Measurements from ENCODE around the gene PLAGL1. TPM values are rescaled to one million over a fixed set of nuclear protein-coding genes. Genes with fewer than 3 reads are reported as not detected.

PLAGL1 gene
- total RNA-seq, 1 experiment from 2014 or later, result 0.77 TPM

DNA sequence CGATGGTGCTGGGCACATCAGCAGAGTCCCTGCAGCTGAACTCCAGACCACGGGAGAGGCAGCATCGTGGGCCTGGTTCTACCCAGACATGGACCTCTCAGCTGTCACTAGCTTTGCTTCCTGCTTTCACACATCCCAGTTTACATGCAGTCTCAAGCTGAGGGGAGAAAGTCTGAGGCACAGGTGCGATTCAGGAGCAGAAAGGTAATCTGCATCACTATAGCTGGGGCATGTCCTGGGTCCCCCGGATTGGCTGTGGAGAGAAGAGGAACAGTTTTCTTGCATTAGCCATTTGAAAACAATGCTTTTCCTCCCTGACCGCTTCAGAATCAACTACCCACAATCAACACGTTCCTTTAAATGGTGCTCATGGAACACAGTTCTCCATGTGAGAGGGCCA is 59.9 kb downstream of the PLAGL1 start:
- Histone ChIP-seq H3K36me3 (ENCODE audit: insufficient read depth, low read length, poor library complexity, severe bottlenecking) (no peaks in the 10 kb centered on the region), H3K9me3 (ENCODE audit: low read depth, low read length, poor library complexity, severe bottlenecking) (no peaks in the 10 kb centered on the region), H3K27ac (ENCODE audit: low read depth, low read length, poor library complexity, severe bottlenecking) (no peak overlapping the region), H3K27me3 (replicated peaks; ENCODE audit: insufficient read depth, low read depth, low read length, poor library complexity) (no peaks in the 10 kb centered on the region), H3K4me1 (ENCODE audit: insufficient read depth, low read length, poor library complexity, severe bottlenecking) (no peaks in the 10 kb centered on the region), H3K4me3 (ENCODE audit: low read depth, low read length, poor library complexity, severe bottlenecking) (no peak overlapping the region)
- BruUV-seq (replicated peaks), result no TSS peak
- ChIA-PET CTCF (no interaction called here), POLR2A (ENCODE audit: low non-redundant PET) (no interaction called here)
- no peak for DNase-seq (ENCODE audit: low spot score)
- intact Hi-C loops (cut with micrococcal nuclease; ENCODE audit: unreplicated experiment), result no loop called here
- TF ChIP-seq EZH2 (IDR thresholded peaks at IDR 0.05; ENCODE audit: borderline replicate concordance, low read depth, low read length, poor library complexity, severe bottlenecking), result no peak
- TF ChIP-seq, protein P1, sequence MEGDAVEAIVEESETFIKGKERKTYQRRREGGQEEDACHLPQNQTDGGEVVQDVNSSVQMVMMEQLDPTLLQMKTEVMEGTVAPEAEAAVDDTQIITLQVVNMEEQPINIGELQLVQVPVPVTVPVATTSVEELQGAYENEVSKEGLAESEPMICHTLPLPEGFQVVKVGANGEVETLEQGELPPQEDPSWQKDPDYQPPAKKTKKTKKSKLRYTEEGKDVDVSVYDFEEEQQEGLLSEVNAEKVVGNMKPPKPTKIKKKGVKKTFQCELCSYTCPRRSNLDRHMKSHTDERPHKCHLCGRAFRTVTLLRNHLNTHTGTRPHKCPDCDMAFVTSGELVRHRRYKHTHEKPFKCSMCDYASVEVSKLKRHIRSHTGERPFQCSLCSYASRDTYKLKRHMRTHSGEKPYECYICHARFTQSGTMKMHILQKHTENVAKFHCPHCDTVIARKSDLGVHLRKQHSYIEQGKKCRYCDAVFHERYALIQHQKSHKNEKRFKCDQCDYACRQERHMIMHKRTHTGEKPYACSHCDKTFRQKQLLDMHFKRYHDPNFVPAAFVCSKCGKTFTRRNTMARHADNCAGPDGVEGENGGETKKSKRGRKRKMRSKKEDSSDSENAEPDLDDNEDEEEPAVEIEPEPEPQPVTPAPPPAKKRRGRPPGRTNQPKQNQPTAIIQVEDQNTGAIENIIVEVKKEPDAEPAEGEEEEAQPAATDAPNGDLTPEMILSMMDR (conservative IDR thresholded peaks at IDR 0.05; ENCODE audit: low read depth, low read length), result no peak

DNA sequence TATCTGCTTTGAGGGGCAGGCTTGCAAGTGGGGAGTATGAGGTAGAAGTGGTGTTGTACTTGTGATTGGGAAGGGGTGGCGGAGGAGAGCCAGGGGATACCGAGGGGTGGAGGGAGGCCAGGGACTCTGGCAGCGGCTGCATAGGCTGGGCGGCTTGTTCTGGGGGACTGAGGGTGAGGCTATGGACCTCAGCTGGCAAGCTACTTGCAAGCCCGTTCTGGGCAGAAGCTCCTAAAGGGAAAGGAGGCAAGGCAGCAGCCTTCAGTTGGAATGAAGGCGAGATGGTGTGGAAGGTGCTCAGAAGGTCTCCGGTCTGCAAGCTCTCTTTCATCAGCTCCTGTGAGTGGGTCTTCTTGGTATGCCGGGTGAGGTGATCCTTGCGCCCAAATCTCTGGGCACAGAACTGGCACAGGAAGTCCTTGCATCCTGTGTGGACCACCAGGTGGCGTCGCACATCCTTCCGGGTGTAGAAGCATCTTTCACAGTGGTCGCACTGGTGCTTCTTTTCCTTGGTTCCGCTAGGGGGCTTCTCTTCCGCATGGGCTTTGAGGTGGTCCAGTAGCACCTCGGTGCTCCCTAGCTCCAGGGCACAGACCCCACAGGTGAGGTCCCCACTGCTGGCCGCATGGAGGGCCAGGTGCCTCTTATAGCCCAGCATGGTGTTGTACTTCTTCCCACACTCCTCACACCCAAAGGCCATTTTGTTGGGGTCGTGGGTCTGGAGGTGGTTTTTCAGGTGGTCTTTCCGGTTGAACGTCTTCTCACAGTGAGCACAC is 66.0 kb downstream of the PLAGL1 start:
- intact Hi-C loops (cut with micrococcal nuclease; ENCODE audit: unreplicated experiment), result loop anchor here (1.0 to 2.0 kb wide), 2 partner anchors 71 to 367 kb away; no protein-coding TSS in a partner anchor
- ChIA-PET CTCF (interaction anchor here (0.7 to 1.0 kb wide), 2 partner anchors 71 to 367 kb away, joined by 5 to 6 read pairs; no protein-coding TSS in a partner anchor), POLR2A (ENCODE audit: low non-redundant PET) (no interaction called here)
- Histone ChIP-seq H3K4me1 (ENCODE audit: insufficient read depth, low read length, poor library complexity, severe bottlenecking) (no peaks in the 10 kb centered on the region), H3K9me3 (ENCODE audit: low read depth, low read length, poor library complexity, severe bottlenecking) (no peaks in the 10 kb centered on the region), H3K4me3 (ENCODE audit: low read depth, low read length, poor library complexity, severe bottlenecking) (no peak overlapping the region), H3K27ac (ENCODE audit: low read depth, low read length, poor library complexity, severe bottlenecking) (no peak overlapping the region), H3K36me3 (ENCODE audit: insufficient read depth, low read length, poor library complexity, severe bottlenecking) (no peaks in the 10 kb centered on the region), H3K27me3 (replicated peaks; ENCODE audit: insufficient read depth, low read depth, low read length, poor library complexity) (no peaks in the 10 kb centered on the region)
- BruUV-seq (replicated peaks), result no TSS peak
- peak; percentile 86 for DNase-seq (ENCODE audit: low spot score)
- TF ChIP-seq, protein P1 (conservative IDR thresholded peaks at IDR 0.05; ENCODE audit: low read depth, low read length), result peak; percentile 95
- TF ChIP-seq EZH2 (IDR thresholded peaks at IDR 0.05; ENCODE audit: borderline replicate concordance, low read depth, low read length, poor library complexity, severe bottlenecking), result no peak

DNA sequence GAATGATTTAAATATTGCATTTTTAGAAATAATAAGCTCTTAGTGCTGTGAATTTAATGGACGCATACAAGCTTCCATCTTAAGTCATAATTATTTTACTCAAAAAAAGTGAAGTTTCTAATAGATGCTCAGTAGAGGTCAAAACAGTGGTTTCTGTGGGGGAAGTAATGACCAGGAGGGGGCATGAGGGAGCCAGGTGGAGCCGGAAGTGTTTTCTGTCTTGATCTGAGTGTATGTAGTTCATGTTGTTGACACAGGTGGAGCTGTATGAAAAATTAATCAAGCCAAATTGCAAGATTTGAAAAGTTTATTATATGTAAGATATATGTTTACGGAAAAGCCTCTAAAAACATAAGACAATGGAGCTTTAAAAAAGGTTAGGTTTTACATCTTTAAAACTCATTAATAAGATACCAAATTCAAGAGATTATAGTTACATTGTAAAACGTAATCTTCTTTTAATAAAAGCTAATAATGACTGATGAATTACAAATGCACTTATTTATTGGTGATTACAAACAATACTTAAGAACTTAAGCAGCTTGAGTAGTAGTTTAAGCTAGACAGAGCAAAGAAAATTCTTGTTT is 68.0 kb downstream of the PLAGL1 start:
- DNase-seq (ENCODE audit: low spot score), result peak; percentile 42
- no peaks in the 10 kb centered on the region for H3K4me1 ChIP-seq (ENCODE audit: insufficient read depth, low read length, poor library complexity, severe bottlenecking)
- no peaks in the 10 kb centered on the region for H3K27me3 ChIP-seq (replicated peaks; ENCODE audit: insufficient read depth, low read depth, low read length, poor library complexity)
- BruUV-seq (replicated peaks), result no TSS peak
- H3K4me3 ChIP-seq (ENCODE audit: low read depth, low read length, poor library complexity, severe bottlenecking), result no peak overlapping the region
- no peaks in the 10 kb centered on the region for H3K36me3 ChIP-seq (ENCODE audit: insufficient read depth, low read length, poor library complexity, severe bottlenecking)
- no peak overlapping the region for H3K27ac ChIP-seq (ENCODE audit: low read depth, low read length, poor library complexity, severe bottlenecking)
- intact Hi-C loops (cut with micrococcal nuclease; ENCODE audit: unreplicated experiment), result loop anchor here (2.0 kb wide), 1 partner anchor 365 kb away; no protein-coding TSS in a partner anchor
- TF ChIP-seq, protein P1 (conservative IDR thresholded peaks at IDR 0.05; ENCODE audit: low read depth, low read length), result peak; percentile 56
- no peak for TF ChIP-seq EZH2 (IDR thresholded peaks at IDR 0.05; ENCODE audit: borderline replicate concordance, low read depth, low read length, poor library complexity, severe bottlenecking)
- H3K9me3 ChIP-seq (ENCODE audit: low read depth, low read length, poor library complexity, severe bottlenecking), result no peaks in the 10 kb centered on the region
- CTCF ChIA-PET, result interaction anchor here (0.6 to 1.2 kb wide), 3 partner anchors 73 to 365 kb away, joined by 3 to 5 read pairs (median 4); no protein-coding TSS in a partner anchor
- POLR2A ChIA-PET (ENCODE audit: low non-redundant PET), result no interaction called here

All from A673 (cell line).